Measurements from ENCODE around the gene RAD1.
"Not testable (repeated sequence)": the region's sequence is repeated elsewhere in the genome, so short reads cannot be mapped to it uniquely, and the experiment has no call there.

Gene RAD1

GRCh38 chr5:34924462-34924765, 9.1 kb upstream of the RAD1 start:
- no peak overlapping the region for H3K4ac ChIP-seq (ENCODE audit: low read length)
- no peak overlapping the region for H3K4me3 ChIP-seq (ENCODE audit: low read length in 2 of 2)
- H3K14ac ChIP-seq (ENCODE audit: low read length), result no peak overlapping the region
- H3K4me1 ChIP-seq (ENCODE audit: control insufficient read depth in 2 of 2, insufficient read depth in 1 of 2, low read depth in 1 of 2, low read length in 2 of 2), result peaks cover 0 to 3% of the 10 kb centered on the region in 2 donors
- no peak overlapping the region for H2BK15ac ChIP-seq (ENCODE audit: low read length)
- no peaks in the 10 kb centered on the region for H3K27me3 ChIP-seq (ENCODE audit: control insufficient read depth in 3 of 3, insufficient read depth in 3 of 3, low read depth in 1 of 3, low read length in 3 of 3)
- no peak overlapping the region for H3K18ac ChIP-seq (ENCODE audit: low read length)
- no peak overlapping the region for H2AK5ac ChIP-seq (ENCODE audit: low read depth, low read length)
- H4K8ac ChIP-seq (ENCODE audit: low read depth, low read length), result no peak overlapping the region
- H3K27ac ChIP-seq (replicated peaks; ENCODE audit: low read length), result no peak overlapping the region
- no peak overlapping the region for H3K23ac ChIP-seq (ENCODE audit: low read depth, low read length, poor library complexity)
- H2BK120ac ChIP-seq (ENCODE audit: low read depth, low read length), result no peak overlapping the region
- H3K4me2 ChIP-seq (ENCODE audit: insufficient read depth, low read length, poor library complexity, severe bottlenecking), result no peak overlapping the region
- H4K91ac ChIP-seq (ENCODE audit: low read depth, low read length, poor library complexity), result no peak overlapping the region
- no peaks in the 10 kb centered on the region for H3K9me3 ChIP-seq (replicated peaks in 1 of 2; ENCODE audit: control insufficient read depth in 2 of 2, insufficient read depth in 1 of 2, low read depth in 1 of 2, low read length in 2 of 2)
- H3K79me1 ChIP-seq (ENCODE audit: low read depth, low read length), result no peaks in the 10 kb centered on the region
- no peak overlapping the region for H3K9ac ChIP-seq (ENCODE audit: low read depth, low read length, poor library complexity)
- H2BK12ac ChIP-seq (ENCODE audit: low read length), result no peak overlapping the region
- H2AFZ ChIP-seq (ENCODE audit: low read length), result no peak overlapping the region
- H2BK5ac ChIP-seq (ENCODE audit: low read length), result no peak overlapping the region
- H3K36me3 ChIP-seq (replicated peaks in 1 of 2; ENCODE audit: control insufficient read depth in 2 of 2, insufficient read depth in 2 of 2, low read length in 2 of 2), result peaks cover 12 to 86% of the 10 kb centered on the region in 2 donors
- no peak for DNase-seq (ENCODE audit: low spot score)

GRCh38 chr5:34923694-34924461, 8.6 kb upstream of the RAD1 start:
- no peak overlapping the region for H3K4me3 ChIP-seq (ENCODE audit: low read length in 2 of 2)
- no peak overlapping the region for H2AK5ac ChIP-seq (ENCODE audit: low read depth, low read length)
- no peak overlapping the region for H4K91ac ChIP-seq (ENCODE audit: low read depth, low read length, poor library complexity)
- H3K18ac ChIP-seq (ENCODE audit: low read length), result no peak overlapping the region
- H3K79me1 ChIP-seq (ENCODE audit: low read depth, low read length), result no peaks in the 10 kb centered on the region
- no peak overlapping the region for H4K8ac ChIP-seq (ENCODE audit: low read depth, low read length)
- H2BK15ac ChIP-seq (ENCODE audit: low read length), result no peak overlapping the region
- no CpG with 5 or more reads among the region's 3 CpGs for WGBS, 2 donors (ENCODE audit: extremely low coverage in 2 of 2, insufficient read length in 2 of 2, insufficient replicate concordance in 1 of 2)
- H3K23ac ChIP-seq (ENCODE audit: low read depth, low read length, poor library complexity), result no peak overlapping the region
- H3K9me3 ChIP-seq (replicated peaks in 1 of 2; ENCODE audit: control insufficient read depth in 2 of 2, insufficient read depth in 1 of 2, low read depth in 1 of 2, low read length in 2 of 2), result no peaks in the 10 kb centered on the region
- DNase-seq (ENCODE audit: low spot score), result no peak
- H3K9ac ChIP-seq (ENCODE audit: low read depth, low read length, poor library complexity), result no peak overlapping the region
- no peaks in the 10 kb centered on the region for H3K27me3 ChIP-seq (ENCODE audit: control insufficient read depth in 3 of 3, insufficient read depth in 3 of 3, low read depth in 1 of 3, low read length in 3 of 3)
- no peak overlapping the region for H2AFZ ChIP-seq (ENCODE audit: low read length)
- peaks cover 12 to 92% of the 10 kb centered on the region in 2 donors for H3K36me3 ChIP-seq (replicated peaks in 1 of 2; ENCODE audit: control insufficient read depth in 2 of 2, insufficient read depth in 2 of 2, low read length in 2 of 2)
- no peak overlapping the region for H2BK5ac ChIP-seq (ENCODE audit: low read length)
- no peak overlapping the region for H3K14ac ChIP-seq (ENCODE audit: low read length)
- no peak overlapping the region for H3K27ac ChIP-seq (replicated peaks; ENCODE audit: low read length)
- H3K4me1 ChIP-seq (ENCODE audit: control insufficient read depth in 2 of 2, insufficient read depth in 1 of 2, low read depth in 1 of 2, low read length in 2 of 2), result peaks cover 0 to 2% of the 10 kb centered on the region in 2 donors
- H3K4ac ChIP-seq (ENCODE audit: low read length), result no peak overlapping the region
- no peak overlapping the region for H2BK12ac ChIP-seq (ENCODE audit: low read length)
- no peak overlapping the region for H2BK120ac ChIP-seq (ENCODE audit: low read depth, low read length)
- no peak overlapping the region for H3K4me2 ChIP-seq (ENCODE audit: insufficient read depth, low read length, poor library complexity, severe bottlenecking)

GRCh38 chr5:34923256-34923655, 8.0 kb upstream of the RAD1 start:
- H2BK15ac ChIP-seq (ENCODE audit: low read length); H3K23ac ChIP-seq (ENCODE audit: low read depth, low read length, poor library complexity); H3K4me3 ChIP-seq (ENCODE audit: low read length in 2 of 2); H3K9me3 ChIP-seq (replicated peaks in 1 of 2; ENCODE audit: control insufficient read depth in 2 of 2, insufficient read depth in 1 of 2, low read depth in 1 of 2, low read length in 2 of 2); H3K27me3 ChIP-seq (ENCODE audit: control insufficient read depth in 3 of 3, insufficient read depth in 3 of 3, low read depth in 1 of 3, low read length in 3 of 3); H2BK120ac ChIP-seq (ENCODE audit: low read depth, low read length); H3K18ac ChIP-seq (ENCODE audit: low read length); H3K4me1 ChIP-seq (ENCODE audit: control insufficient read depth in 2 of 2, insufficient read depth in 1 of 2, low read depth in 1 of 2, low read length in 2 of 2); H2BK5ac ChIP-seq (ENCODE audit: low read length); H3K14ac ChIP-seq (ENCODE audit: low read length); H4K8ac ChIP-seq (ENCODE audit: low read depth, low read length); H4K91ac ChIP-seq (ENCODE audit: low read depth, low read length, poor library complexity); H3K4ac ChIP-seq (ENCODE audit: low read length); DNase-seq (ENCODE audit: low spot score); H3K79me1 ChIP-seq (ENCODE audit: low read depth, low read length); H3K9ac ChIP-seq (ENCODE audit: low read depth, low read length, poor library complexity); H3K4me2 ChIP-seq (ENCODE audit: insufficient read depth, low read length, poor library complexity, severe bottlenecking); H2BK12ac ChIP-seq (ENCODE audit: low read length); H2AFZ ChIP-seq (ENCODE audit: low read length); H2AK5ac ChIP-seq (ENCODE audit: low read depth, low read length); H3K27ac ChIP-seq (replicated peaks; ENCODE audit: low read length): not testable (repeated sequence)
- WGBS, 2 donors (ENCODE audit: extremely low coverage in 2 of 2, insufficient read length in 2 of 2, insufficient replicate concordance in 1 of 2), result no CpG with 5 or more reads among the region's 9 CpGs
- H3K36me3 ChIP-seq (replicated peaks in 1 of 2; ENCODE audit: control insufficient read depth in 2 of 2, insufficient read depth in 2 of 2, low read length in 2 of 2), result peaks cover 12 to 95% of the 10 kb centered on the region in 2 donors

- H3K23ac ChIP-seq (ENCODE audit: low read depth, low read length, poor library complexity), result no peak overlapping the region
- no peaks in the 10 kb centered on the region for H3K9me3 ChIP-seq (replicated peaks in 1 of 2; ENCODE audit: control insufficient read depth in 2 of 2, insufficient read depth in 1 of 2, low read depth in 1 of 2, low read length in 2 of 2)
- no peak overlapping the region for H2BK15ac ChIP-seq (ENCODE audit: low read length)
- no peak overlapping the region for H2AK5ac ChIP-seq (ENCODE audit: low read depth, low read length)
- no peak overlapping the region for H4K8ac ChIP-seq (ENCODE audit: low read depth, low read length)
- no peak overlapping the region for H3K4ac ChIP-seq (ENCODE audit: low read length)
- H3K4me1 ChIP-seq (ENCODE audit: control insufficient read depth in 2 of 2, insufficient read depth in 1 of 2, low read depth in 1 of 2, low read length in 2 of 2), result peaks cover 1 to 2% of the 10 kb centered on the region in 2 donors
- no peaks in the 10 kb centered on the region for H3K27me3 ChIP-seq (ENCODE audit: control insufficient read depth in 3 of 3, insufficient read depth in 3 of 3, low read depth in 1 of 3, low read length in 3 of 3)
- H4K91ac ChIP-seq (ENCODE audit: low read depth, low read length, poor library complexity), result no peak overlapping the region
- H2AFZ ChIP-seq (ENCODE audit: low read length), result no peak overlapping the region
- peaks cover 7 to 66% of the 10 kb centered on the region in 2 donors for H3K36me3 ChIP-seq (replicated peaks in 1 of 2; ENCODE audit: control insufficient read depth in 2 of 2, insufficient read depth in 2 of 2, low read length in 2 of 2)
- H2BK5ac ChIP-seq (ENCODE audit: low read length), result no peak overlapping the region
- no peak overlapping the region for H3K9ac ChIP-seq (ENCODE audit: low read depth, low read length, poor library complexity)
- no peak overlapping the region for H2BK12ac ChIP-seq (ENCODE audit: low read length)
- H3K4me3 ChIP-seq (ENCODE audit: low read length in 2 of 2), result no peak overlapping the region
- no peak overlapping the region for H3K14ac ChIP-seq (ENCODE audit: low read length)
- no CpG with 5 or more reads among the region's 4 CpGs for WGBS, 2 donors (ENCODE audit: extremely low coverage in 2 of 2, insufficient read length in 2 of 2, insufficient replicate concordance in 1 of 2)
- H3K27ac ChIP-seq (replicated peaks; ENCODE audit: low read length), result no peak overlapping the region
- no peak for DNase-seq (ENCODE audit: low spot score)
- no peak overlapping the region for H3K4me2 ChIP-seq (ENCODE audit: insufficient read depth, low read length, poor library complexity, severe bottlenecking)
- H3K79me1 ChIP-seq (ENCODE audit: low read depth, low read length), result peaks cover 5% of the 10 kb centered on the region
- no peak overlapping the region for H3K18ac ChIP-seq (ENCODE audit: low read length)
- H2BK120ac ChIP-seq (ENCODE audit: low read depth, low read length), result no peak overlapping the region
Measured at GRCh38 chr5:34919077-34919476, 3.8 kb upstream of the RAD1 start.

Data from neuronal stem cell (in vitro differentiated cells).